SU-DHL-6 (cell line): ENCODE data around the gene ITGB1.

Experiments used
- CTCF ChIP-seq: fragments of 200-600 bp; sonication (generic); IDR thresholded peaks from one replicate; pipeline ENCODE4 v1.5.1; 2017; ENCODE audit warnings: antibody characterized with exemption, mild to moderate bottlenecking, low read length, moderate library complexity; ENCODE audit not compliant: insufficient read depth, poor library complexity, severe bottlenecking
- EZH2phosphoT487 ChIP-seq: fragments of 200-600 bp; sonication (generic), shearing (Covaris generic); conservative IDR thresholded peaks from 2 replicates; pipeline ENCODE4 v1.6.1; 2018; ENCODE audit warnings: mild to moderate bottlenecking, antibody characterized with exemption, low read length, moderate library complexity, mixed read lengths

GRCh38 chr10:32922170-32922569, 35.9 kb downstream of the ITGB1 start:
- TF ChIP-seq CTCF, result no peak
- TF ChIP-seq EZH2phosphoT487, result no peak
